ENCODE measurements around the gene BICRAL. TPM values are rescaled to one million over a fixed set of nuclear protein-coding genes. Genes with fewer than 3 reads are reported as not detected.

Gene BICRAL
- total RNA-seq, 4 donors from 2014 or later = 15.8 to 22.8 (median 16.9) TPM

- TF ChIP-seq CTCF (IDR thresholded peaks at IDR 0.05; ENCODE audit: low read depth) = no peak
These were observed 881 bp downstream of the BICRAL start for GRCh38 chr6:42782689-42783176.

GRCh38 chr6:42783177-42783875 lies 1.5 kb downstream of the BICRAL start:
- TF ChIP-seq CTCF (IDR thresholded peaks at IDR 0.05; ENCODE audit: low read depth) = no peak

- no peak for TF ChIP-seq CTCF (IDR thresholded peaks at IDR 0.05; ENCODE audit: low read depth)
These were observed 2.2 kb downstream of the BICRAL start for GRCh38 chr6:42783876-42784642.

GRCh38 chr6:42784717-42785498 lies 3.1 kb downstream of the BICRAL start:
- no peak for TF ChIP-seq CTCF (IDR thresholded peaks at IDR 0.05; ENCODE audit: low read depth)

GRCh38 chr6:42786525-42786985 lies 4.7 kb downstream of the BICRAL start:
- no peak for TF ChIP-seq CTCF (IDR thresholded peaks at IDR 0.05; ENCODE audit: low read depth)

GRCh38 chr6:42787063-42787472 lies 5.2 kb downstream of the BICRAL start:
- TF ChIP-seq CTCF (IDR thresholded peaks at IDR 0.05; ENCODE audit: low read depth) = no peak
